Muscle of leg (tissue), 11 donors: ENCODE measurements around the gene IL33. TPM values are rescaled to one million over a fixed set of nuclear protein-coding genes. Genes with fewer than 3 reads are reported as not detected.
A peak's percentile ranks its signal among the peaks of the same experiment; 100 is the strongest.

Experiments used
- DNase-seq: peaks from one replicate; pipeline ENCODE4 v3.0.0; 2013
- H3K27ac ChIP-seq: one replicate; pipeline ENCODE4 v1.5.1; 2013; ENCODE audit warnings: mild to moderate bottlenecking, low read length, control low read depth
- H3K27me3 ChIP-seq: one replicate; pipeline ENCODE4 v1.6.1; 2013; ENCODE audit warnings: low read length; ENCODE audit not compliant: control insufficient read depth, insufficient read depth
- H3K36me3 ChIP-seq: one replicate; pipeline ENCODE4 v1.6.1; 2013; ENCODE audit warnings: low read length; ENCODE audit not compliant: control insufficient read depth, insufficient read depth
- H3K4me1 ChIP-seq: one replicate; pipeline ENCODE4 v1.6.1; 2013; ENCODE audit warnings: low read length; ENCODE audit not compliant: control insufficient read depth, insufficient read depth
- H3K4me3 ChIP-seq: one replicate; pipeline ENCODE4 v1.5.1; 2013; ENCODE audit warnings: low read length, control low read depth
- H3K9me3 ChIP-seq: replicated peaks from 2 replicates; pipeline ENCODE4 v1.6.1; 2013; ENCODE audit warnings: low read depth, low read length; ENCODE audit not compliant: control insufficient read depth
- WGBS: methylation state at CpG from one replicate; pipeline ENCODE4 v1.1.5; 2013; ENCODE audit warnings: missing lambda C conversion rate; ENCODE audit not compliant: insufficient coverage; 5-methylcytosine and 5-hydroxymethylcytosine counted together
- polyA plus RNA-seq, 8 donors: library from polyadenylated mRNA; unstranded; fragments of 120-200 nt; gene quantifications; one replicate each; pipeline versions ENCODE4 v1.2.1 to v1.2.3, GENCODE V29; 2013; ENCODE audit warnings: inconsistent platforms in 1 of 8, low replicate concordance in 1 of 8; ENCODE audit not compliant: insufficient read length in 8 of 8, insufficient read depth in 1 of 8
- total RNA-seq: library from RNA; stranded (reverse); fragments of 120-200 nt; gene quantifications from one replicate; pipeline ENCODE4 v1.2.4, GENCODE V29; 2013

IL33 gene
- total and polyA plus RNA-seq, 9 donors, result 23.5 to 33.1 (median 27.4) TPM

- Histone ChIP-seq H3K36me3 (no peaks in the 10 kb centered on the region), H3K4me3 (no peak overlapping the region), H3K4me1 (peaks cover 5% of the 10 kb centered on the region), H3K27me3 (no peaks in the 10 kb centered on the region), H3K9me3 (peaks cover 3% of the 10 kb centered on the region), H3K27ac (no peak overlapping the region)
- WGBS, result no CpG with 5 or more reads among the region's 1 CpG
- DNase-seq, result peak; percentile 40
Measured at GRCh38 chr9:6214434-6214833, 1.2 kb upstream of the IL33 start.

GRCh38 chr9:6214903-6215302 is 704 bp upstream of the IL33 start:
- peak; percentile 68 for DNase-seq
- H3K27ac ChIP-seq, result peak overlapping the region; percentile 7
- no peak overlapping the region for H3K4me3 ChIP-seq
- H3K36me3 ChIP-seq, result no peaks in the 10 kb centered on the region
- 55% methylated on average over 1 of the region's 2 CpGs for WGBS
- H3K9me3 ChIP-seq, result peaks cover 2% of the 10 kb centered on the region
- no peaks in the 10 kb centered on the region for H3K27me3 ChIP-seq
- peaks cover 5% of the 10 kb centered on the region for H3K4me1 ChIP-seq

DNA sequence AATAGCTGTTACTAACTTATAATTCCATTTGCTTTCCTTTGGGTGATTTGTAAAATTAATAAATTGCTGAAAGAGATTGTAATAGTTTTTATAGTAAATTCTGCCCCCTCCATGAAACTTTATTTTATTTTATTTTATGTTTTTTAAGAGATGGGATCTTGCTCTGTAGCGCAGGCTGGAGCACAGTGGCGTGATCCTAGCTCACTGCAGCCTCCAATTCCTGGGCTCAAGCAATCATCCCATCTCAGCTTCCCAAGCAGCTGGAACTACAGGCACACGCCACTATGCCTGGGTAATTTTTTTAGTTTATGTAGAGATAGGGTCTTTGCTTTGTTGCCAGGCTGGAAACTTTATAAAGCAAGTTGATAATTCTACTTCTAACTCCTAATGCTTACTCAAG is 395 bp downstream of the IL33 start:
- DNase-seq, result no peak
- no peaks in the 10 kb centered on the region for H3K27me3 ChIP-seq
- peak overlapping the region; percentile 19 for H3K4me3 ChIP-seq
- H3K36me3 ChIP-seq, result no peaks in the 10 kb centered on the region
- peaks cover 5% of the 10 kb centered on the region for H3K4me1 ChIP-seq
- H3K27ac ChIP-seq, result no peak overlapping the region
- WGBS, result no CpG with 5 or more reads among the region's 3 CpGs
- H3K9me3 ChIP-seq, result no peaks in the 10 kb centered on the region

- H3K36me3 ChIP-seq, result no peaks in the 10 kb centered on the region
- H3K27me3 ChIP-seq, result no peaks in the 10 kb centered on the region
- peaks cover 5% of the 10 kb centered on the region for H3K4me1 ChIP-seq
- H3K4me3 ChIP-seq, result no peak overlapping the region
- 50% methylated on average over 1 of the region's 1 CpG for WGBS
- peak overlapping the region; percentile 10 for H3K27ac ChIP-seq
- no peak for DNase-seq
- no peaks in the 10 kb centered on the region for H3K9me3 ChIP-seq
Measured at GRCh38 chr9:6216951-6217350, 1.3 kb downstream of the IL33 start.

GRCh38 chr9:6218099-6218502 is 2.5 kb downstream of the IL33 start:
- DNase-seq, result peak; percentile 64
- H3K4me3 ChIP-seq, result no peak overlapping the region
- H3K36me3 ChIP-seq, result no peaks in the 10 kb centered on the region
- H3K9me3 ChIP-seq, result no peaks in the 10 kb centered on the region
- no CpG with 5 or more reads among the region's 3 CpGs for WGBS
- peaks cover 5% of the 10 kb centered on the region for H3K4me1 ChIP-seq
- H3K27ac ChIP-seq, result peak overlapping the region; percentile 45
- no peaks in the 10 kb centered on the region for H3K27me3 ChIP-seq

DNA sequence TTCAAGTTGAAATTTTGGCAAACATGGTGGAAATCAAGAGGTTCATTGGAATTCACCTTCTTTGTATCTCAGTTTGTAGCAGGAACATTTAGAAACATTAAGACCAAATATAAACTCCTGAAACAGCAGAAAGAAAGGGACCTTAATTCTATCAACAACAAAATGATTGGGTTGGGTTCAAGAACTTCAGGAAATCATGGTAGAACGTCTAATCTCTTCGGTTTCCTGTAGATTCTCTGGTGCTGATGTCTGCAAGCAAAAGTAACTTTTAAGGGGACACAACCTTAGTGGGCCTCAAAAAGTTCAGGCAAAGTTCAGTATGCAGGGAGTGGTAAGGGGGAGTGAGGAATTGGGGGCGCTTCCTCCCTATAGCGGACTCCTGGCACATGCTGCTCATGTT is 3.4 kb downstream of the IL33 start:
- Histone ChIP-seq H3K4me1 (peaks cover 5% of the 10 kb centered on the region), H3K27me3 (no peaks in the 10 kb centered on the region), H3K36me3 (no peaks in the 10 kb centered on the region), H3K9me3 (no peaks in the 10 kb centered on the region), H3K4me3 (no peak overlapping the region), H3K27ac (peak overlapping the region; percentile 29)
- no peak for DNase-seq
- WGBS, result no CpG with 5 or more reads among the region's 4 CpGs

DNA sequence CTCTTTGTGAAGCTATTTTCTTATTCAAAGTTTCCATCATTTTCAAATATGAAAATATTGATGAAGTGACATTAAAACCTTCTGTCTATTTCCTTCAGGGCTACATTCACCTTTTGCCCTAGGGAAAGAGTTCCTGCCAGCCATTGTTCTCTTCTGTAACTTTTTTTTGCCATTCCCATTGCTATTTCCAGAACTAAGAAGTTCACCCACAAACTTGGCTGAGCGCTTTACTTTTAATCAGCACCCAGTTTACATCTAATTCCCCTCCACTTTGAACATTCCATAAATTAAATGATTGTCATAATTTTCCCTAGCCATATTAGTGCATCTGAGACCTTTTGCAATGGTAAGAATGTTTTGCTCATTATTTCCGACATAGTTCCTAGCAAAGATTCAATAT is 4.4 kb downstream of the IL33 start:
- DNase-seq, result no peak
- Histone ChIP-seq H3K4me3 (no peak overlapping the region), H3K4me1 (peaks cover 2% of the 10 kb centered on the region), H3K27ac (peak overlapping the region; percentile 55), H3K27me3 (no peaks in the 10 kb centered on the region), H3K36me3 (no peaks in the 10 kb centered on the region), H3K9me3 (no peaks in the 10 kb centered on the region)
- no CpG with 5 or more reads among the region's 2 CpGs for WGBS

DNA sequence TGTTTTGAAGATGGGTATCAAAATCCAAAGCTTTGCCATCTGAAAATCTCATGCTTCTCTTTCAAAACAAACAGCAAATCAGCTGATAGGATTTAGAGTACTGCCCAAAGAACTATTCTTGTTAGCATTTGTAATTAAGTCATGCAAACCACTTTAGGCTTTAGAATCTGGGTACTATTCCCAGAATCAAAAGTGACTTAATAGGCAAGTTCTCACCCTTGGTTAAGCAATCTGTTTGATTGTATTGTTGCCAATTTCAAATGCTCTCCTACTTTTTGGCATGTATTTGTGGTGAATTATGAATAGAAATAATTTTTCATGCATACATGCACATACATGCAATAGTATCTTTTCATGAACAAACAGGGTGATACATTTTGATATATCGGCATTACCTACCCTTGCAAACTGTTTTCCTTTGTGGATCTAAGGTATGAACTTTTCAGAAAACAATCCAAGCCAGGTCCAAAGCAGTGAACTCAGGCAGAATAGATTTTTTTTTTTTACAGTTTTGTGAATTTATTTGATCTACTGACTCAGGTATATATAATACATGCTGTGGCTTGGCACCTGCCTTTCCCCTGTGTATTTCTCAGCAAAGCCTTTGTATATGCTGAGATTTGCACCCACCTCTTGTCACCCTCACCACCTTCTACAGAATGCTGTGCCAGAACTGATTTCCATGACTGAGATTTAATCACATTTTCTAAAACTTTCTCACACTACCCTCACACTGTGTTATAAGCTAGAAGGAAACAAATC is 9.0 kb downstream of the IL33 start:
- H3K9me3 ChIP-seq, result no peaks in the 10 kb centered on the region
- no peaks in the 10 kb centered on the region for H3K36me3 ChIP-seq
- H3K4me3 ChIP-seq, result no peak overlapping the region
- no peak for DNase-seq
- no peak overlapping the region for H3K27ac ChIP-seq
- no CpG with 5 or more reads among the region's 1 CpG for WGBS
- H3K4me1 ChIP-seq, result no peaks in the 10 kb centered on the region
- H3K27me3 ChIP-seq, result no peaks in the 10 kb centered on the region

GRCh38 chr9:6226696-6227095 is 11.1 kb downstream of the IL33 start:
- no peak overlapping the region for H3K4me3 ChIP-seq

DNA sequence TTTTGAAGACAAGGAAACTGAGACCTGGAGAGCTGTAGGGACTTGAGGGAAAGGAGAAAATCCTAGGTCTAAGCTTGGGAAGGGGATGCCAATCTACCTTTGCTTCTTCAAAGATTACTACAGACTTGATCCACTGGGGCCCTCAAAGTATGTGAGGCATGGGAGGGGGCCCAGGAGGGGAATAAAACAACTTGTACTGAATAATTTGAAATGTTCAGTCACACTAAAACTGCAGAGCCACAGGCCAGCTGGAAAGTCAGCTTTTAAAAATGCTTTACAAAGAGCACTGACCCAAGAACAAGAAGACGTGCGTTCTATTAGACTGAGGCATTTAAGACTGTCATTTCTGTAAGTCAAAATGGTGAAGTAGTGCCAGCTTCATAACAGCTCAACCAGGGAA is 13.6 kb downstream of the IL33 start:
- no peak for DNase-seq
- Histone ChIP-seq H3K36me3 (no peaks in the 10 kb centered on the region), H3K27ac (no peak overlapping the region), H3K9me3 (no peaks in the 10 kb centered on the region), H3K4me1 (no peaks in the 10 kb centered on the region), H3K27me3 (no peaks in the 10 kb centered on the region), H3K4me3 (no peak overlapping the region)
- WGBS, result no CpG with 5 or more reads among the region's 2 CpGs

More at GRCh38 chr9:6226696-6227095, 11.1 kb downstream of the IL33 start:
- H3K27ac ChIP-seq, result no peak overlapping the region
- WGBS, result no CpG with 5 or more reads among the region's 1 CpG
- no peaks in the 10 kb centered on the region for H3K4me1 ChIP-seq
- no peaks in the 10 kb centered on the region for H3K36me3 ChIP-seq
- no peaks in the 10 kb centered on the region for H3K9me3 ChIP-seq
- no peaks in the 10 kb centered on the region for H3K27me3 ChIP-seq
- DNase-seq, result no peak

DNA sequence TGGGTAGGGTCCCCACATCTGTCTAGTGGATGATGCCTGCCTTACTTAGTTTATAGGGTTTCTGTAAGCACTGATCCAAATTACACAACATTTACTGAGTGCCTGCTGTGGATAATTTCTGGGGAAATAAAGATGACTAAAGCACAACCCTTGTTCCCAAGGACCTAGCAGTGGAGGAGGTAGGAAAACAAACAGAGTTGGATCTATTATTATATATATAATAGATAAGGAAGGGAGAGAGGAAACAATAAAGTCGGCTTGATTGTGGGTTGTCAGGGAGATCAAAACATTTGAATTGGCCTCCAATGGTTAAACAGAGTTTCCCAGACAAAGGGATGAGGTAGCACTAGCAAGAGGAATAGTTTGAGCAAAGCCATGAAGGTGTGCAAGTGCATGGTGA is 14.0 kb downstream of the IL33 start:
- Histone ChIP-seq H3K27ac (no peak overlapping the region), H3K36me3 (no peaks in the 10 kb centered on the region), H3K9me3 (no peaks in the 10 kb centered on the region), H3K4me3 (no peak overlapping the region), H3K27me3 (no peaks in the 10 kb centered on the region), H3K4me1 (no peaks in the 10 kb centered on the region)
- 78% methylated on average over 1 of the region's 1 CpG for WGBS
- no peak for DNase-seq
